HCT116 (cell line): ENCODE data around the gene RC3H1. TPM values are rescaled to one million over a fixed set of nuclear protein-coding genes. Genes with fewer than 3 reads are reported as not detected.
A peak's percentile ranks its signal among the peaks of the same experiment; 100 is the strongest.

ENCODE experiments used
- ATAC-seq: fragments of 200-7000 bp; cut with Tn5 transposase; 2 replicates; pipeline ENCODE4 v1.9.1; 2020; ENCODE audit warnings: mild to moderate bottlenecking, moderate library complexity
- BruUV-seq: library from RNA; stranded (reverse); fragments of 400-500 nt; replicated peaks from 2 replicates; lab custom pipeline; 2021; lab: Mats Ljungman, UMichigan
- CTCF ChIA-PET: fragments of 300-600 bp; sonication (Branson Sonifier 250); formaldehyde crosslinking; loops from one replicate; lab custom pipeline; 2021; ENCODE audit warnings: antibody characterized with exemption; lab: Charles Lee
- POLR2A ChIA-PET: fragments of 300-600, 350-600 bp; sonication (Branson Sonifier 250); formaldehyde crosslinking; loops from one replicate; lab custom pipeline; 2021; ENCODE audit warnings: antibody characterized with exemption; lab: Charles Lee
- RAD21 ChIA-PET, 2 experiments: fragments of 300-600 bp; sonication (Branson Sonifier 250); formaldehyde crosslinking; loops; one replicate each; lab custom pipeline; 2023; ENCODE audit warnings: low total read pairs in 2 of 2; ENCODE audit not compliant: uncharacterized antibody in 2 of 2, unreplicated experiment in 2 of 2, low non-redundant PET in 1 of 2; lab: Charles Lee
- DNase-seq: peaks from one replicate; pipeline ENCODE4 v3.0.0-alpha.2; 2010; ENCODE audit warnings: low read depth, low spot score
- H2AFZ ChIP-seq: fragments of 200-600 bp; shearing (Covaris generic), sonication (generic); 2 replicates; pipeline ENCODE4 v1.6.1; 2017; ENCODE audit warnings: low read depth, mixed run types, mixed read lengths, antibody characterized with exemption, low read length; ENCODE audit not compliant: poor library complexity, severe bottlenecking
- H3K27ac ChIP-seq: 2 replicates; pipeline ENCODE4 v1.5.1; 2012; ENCODE audit warnings: low read depth, low read length
- H3K27me3 ChIP-seq: fragments of 200-600 bp; sonication (generic); 2 replicates; pipeline ENCODE4 v1.6.1; 2016; ENCODE audit warnings: mixed run types, low read length, mixed read lengths; ENCODE audit not compliant: insufficient read depth
- H3K36me3 ChIP-seq, 2 experiments: fragments of 200-500 bp in 1 of 2; fragments of 200-600 bp in 1 of 2; sonication (Bioruptor generic) in 1 of 2; sonication (generic) in 1 of 2; 2 replicates each; pipeline versions ENCODE4 v1.5.1 to v1.6.1; 2014 to 2016; ENCODE audit warnings: low read length in 2 of 2, inconsistent platforms in 1 of 2, mixed read lengths in 1 of 2, mixed run types in 1 of 2; ENCODE audit not compliant: insufficient read depth in 2 of 2, control insufficient read depth in 1 of 2
- H3K4me1 ChIP-seq, 2 experiments: fragments of 200-600 bp in 1 of 2; sonication (generic) in 1 of 2; 2 replicates each; pipeline versions ENCODE4 v1.5.1 to v1.6.1; 2012 to 2017; ENCODE audit warnings: low read length in 2 of 2, inconsistent platforms in 1 of 2, mild to moderate bottlenecking in 1 of 2, mixed read lengths in 1 of 2, mixed run types in 1 of 2, moderate library complexity in 1 of 2; ENCODE audit not compliant: insufficient read depth in 2 of 2, control insufficient read depth in 1 of 2
- H3K4me2 ChIP-seq: fragments of 200-600 bp; sonication (generic); 2 replicates; pipeline ENCODE4 v1.6.1; 2017; ENCODE audit warnings: mixed run types, low read length, mixed read lengths
- H3K4me3 ChIP-seq, 2 experiments: fragments of 200-600 bp in 1 of 2; sonication (generic) in 1 of 2; replicated peaks in 1 of 2; 2 replicates each; pipeline ENCODE4 v1.5.1; 2011 to 2016; ENCODE audit warnings: low read length in 2 of 2, control low read depth in 1 of 2, low read depth in 1 of 2, mild to moderate bottlenecking in 1 of 2, mixed read lengths in 1 of 2, mixed run types in 1 of 2
- H3K79me2 ChIP-seq: fragments of 200-600 bp; sonication (generic); 2 replicates; pipeline ENCODE4 v1.6.1; 2017; ENCODE audit warnings: mild to moderate bottlenecking, mixed run types, low read length, moderate library complexity, mixed read lengths; ENCODE audit not compliant: insufficient read depth
- H3K9ac ChIP-seq: fragments of 200-600 bp; sonication (generic); 2 replicates; pipeline ENCODE4 v1.6.1; 2016; ENCODE audit warnings: low read length, mixed read lengths
- H3K9me2 ChIP-seq: fragments of 200-600 bp; sonication (generic), shearing (Covaris generic); 2 replicates; pipeline ENCODE4 v1.6.1; 2017; ENCODE audit warnings: mixed run types, mild to moderate bottlenecking, moderate library complexity; ENCODE audit not compliant: insufficient read depth
- H3K9me3 ChIP-seq, 2 experiments: fragments of 200-500 bp in 1 of 2; fragments of 200-600 bp in 1 of 2; sonication (Bioruptor generic) in 1 of 2; sonication (generic) in 1 of 2; 2 replicates each; pipeline ENCODE4 v1.6.1; 2014 to 2017; ENCODE audit warnings: low read length in 2 of 2, mixed read lengths in 2 of 2, inconsistent platforms in 1 of 2, low read depth in 1 of 2, mild to moderate bottlenecking in 1 of 2, mixed run types in 1 of 2, moderate library complexity in 1 of 2; ENCODE audit not compliant: control insufficient read depth in 1 of 2, insufficient read depth in 1 of 2
- H4K20me1 ChIP-seq: fragments of 200-600 bp; sonication (generic), shearing (Covaris generic); 2 replicates; pipeline ENCODE4 v1.6.1; 2017; ENCODE audit warnings: mixed run types, mild to moderate bottlenecking, moderate library complexity; ENCODE audit not compliant: insufficient read depth
- CBX3 ChIP-seq: IDR thresholded peaks from 2 replicates; pipeline ENCODE4 v1.6.1; 2012; ENCODE audit warnings: low read depth
- CEBPB ChIP-seq: IDR thresholded peaks from 2 replicates; pipeline ENCODE4 v1.6.1; 2012; ENCODE audit warnings: low read depth
- EGR1 ChIP-seq: IDR thresholded peaks from 2 replicates; pipeline ENCODE4 v1.6.1; 2012; ENCODE audit warnings: low read depth
- ELF1 ChIP-seq: IDR thresholded peaks from 2 replicates; pipeline ENCODE4 v1.6.1; 2012; ENCODE audit warnings: low read depth, borderline replicate concordance
- EZH2 ChIP-seq: fragments of 200-600 bp; sonication (generic); IDR thresholded peaks from 2 replicates; pipeline ENCODE4 v1.6.1; 2017; ENCODE audit warnings: antibody characterized with exemption, mixed run types
- FOSL1 ChIP-seq: IDR thresholded peaks from 2 replicates; pipeline ENCODE4 v1.6.1; 2012; ENCODE audit warnings: low read depth
- MAX ChIP-seq: IDR thresholded peaks from 2 replicates; pipeline ENCODE4 v1.6.1; 2012
- POLR2A ChIP-seq: IDR thresholded peaks from 2 replicates; pipeline ENCODE4 v1.7.0; 2011; ENCODE audit warnings: borderline replicate concordance; ENCODE audit not compliant: insufficient read depth, insufficient read length; ENCODE audit errors: extremely low read depth
- POLR2AphosphoS5 ChIP-seq: IDR thresholded peaks from 2 replicates; pipeline ENCODE4 v1.6.1; 2011; ENCODE audit warnings: mild to moderate bottlenecking, low read depth, low read length, moderate library complexity
- REST ChIP-seq: IDR thresholded peaks from 2 replicates; pipeline ENCODE4 v1.6.1; 2012; ENCODE audit warnings: low read depth
- SIN3A ChIP-seq: IDR thresholded peaks from 2 replicates; pipeline ENCODE4 v1.6.1; 2012; ENCODE audit warnings: low read depth
- TCF7L2 ChIP-seq: IDR thresholded peaks from 2 replicates; pipeline ENCODE4 v1.7.0; 2011; ENCODE audit warnings: borderline replicate concordance, inconsistent platforms; ENCODE audit not compliant: insufficient read depth, insufficient read length; ENCODE audit errors: extremely low read depth
- YY1 ChIP-seq: IDR thresholded peaks from 2 replicates; pipeline ENCODE4 v1.6.1; 2011; ENCODE audit warnings: low read length, low read depth, moderate library complexity, mild to moderate bottlenecking; ENCODE audit not compliant: insufficient replicate concordance; ENCODE audit errors: extremely low read depth
- ZBTB33 ChIP-seq: IDR thresholded peaks from 2 replicates; pipeline ENCODE4 v1.6.1; 2011; ENCODE audit warnings: mild to moderate bottlenecking, low read length, moderate library complexity; ENCODE audit not compliant: insufficient replicate concordance; ENCODE audit errors: extremely low read depth
- ZFX ChIP-seq: fragments of 450-650 bp; IDR thresholded peaks from 2 replicates; pipeline ENCODE4 v1.6.1; 2017
- intact Hi-C: fragments of 100-400 bp; cut with micrococcal nuclease; formaldehyde crosslinking; loops from 2 replicates; pipeline ENCODE4 v1.10.0; 2022
- total RNA-seq: library from RNA; stranded (reverse); gene quantifications from one replicate; pipeline ENCODE4 v1.2.1, GENCODE V29; 2021; ENCODE audit not compliant: unreplicated experiment
- TF ChIP-seq, protein P1 (sequence below): IDR thresholded peaks from 2 replicates; pipeline ENCODE4 v1.6.1; 2012

RC3H1 gene
- total RNA-seq, 1 experiment from 2014 or later = 23.6 TPM

DNA sequence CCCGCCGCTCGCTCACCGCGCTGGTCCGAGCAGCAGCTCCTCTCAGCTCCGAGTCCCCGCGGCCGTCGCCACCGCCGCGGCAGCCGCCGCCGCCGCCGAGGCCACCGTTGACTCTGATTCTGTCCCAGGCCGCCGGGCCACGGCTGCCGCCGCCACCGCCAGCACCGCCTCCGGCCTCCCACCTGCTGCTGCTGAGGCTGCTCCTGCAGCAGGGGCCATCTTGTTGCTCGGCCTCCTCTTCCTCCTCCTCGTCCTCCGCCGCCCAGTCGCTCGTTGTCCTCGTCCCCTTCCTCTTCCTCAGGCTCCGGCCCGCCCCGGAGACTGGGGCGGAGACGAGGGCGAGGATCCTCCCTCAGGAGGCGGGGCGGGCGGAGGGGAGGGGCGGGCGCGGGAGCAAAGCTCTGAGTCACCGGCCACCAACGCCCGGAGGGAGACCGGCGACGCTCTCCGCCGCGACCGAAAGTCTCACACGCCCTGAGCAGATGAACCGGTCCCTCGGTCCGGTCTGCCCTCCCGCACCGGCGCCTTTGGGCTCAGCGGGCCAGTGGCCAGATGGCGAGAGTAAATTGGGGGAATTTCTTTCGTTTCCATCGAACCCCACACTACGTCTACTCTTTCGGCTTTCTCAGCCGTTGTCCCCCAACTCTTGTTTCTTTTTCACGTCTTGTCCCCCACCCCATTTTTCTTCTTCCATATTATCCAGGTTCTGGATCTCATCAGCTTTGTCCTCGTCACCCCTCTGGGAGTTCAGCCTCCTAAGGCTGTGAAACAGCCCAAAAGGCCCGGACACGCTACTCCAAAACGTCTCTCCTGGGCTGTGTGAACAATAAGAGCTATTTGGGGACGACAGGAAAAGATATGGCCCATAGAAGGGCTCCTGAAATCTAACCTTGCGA lies at the start of gene RC3H1 (continued):
- TF ChIP-seq ZFX = peak; percentile 96
- no peak for TF ChIP-seq CEBPB
- peak; percentile 91 for TF ChIP-seq POLR2AphosphoS5
- TF ChIP-seq MAX = no peak
- peak; percentile 78 for TF ChIP-seq SIN3A
- TF ChIP-seq, protein P1, sequence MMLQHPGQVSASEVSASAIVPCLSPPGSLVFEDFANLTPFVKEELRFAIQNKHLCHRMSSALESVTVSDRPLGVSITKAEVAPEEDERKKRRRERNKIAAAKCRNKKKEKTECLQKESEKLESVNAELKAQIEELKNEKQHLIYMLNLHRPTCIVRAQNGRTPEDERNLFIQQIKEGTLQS = no peak
- no peak; the same call in 1 of the 2 replicates for TF ChIP-seq EGR1

DNA sequence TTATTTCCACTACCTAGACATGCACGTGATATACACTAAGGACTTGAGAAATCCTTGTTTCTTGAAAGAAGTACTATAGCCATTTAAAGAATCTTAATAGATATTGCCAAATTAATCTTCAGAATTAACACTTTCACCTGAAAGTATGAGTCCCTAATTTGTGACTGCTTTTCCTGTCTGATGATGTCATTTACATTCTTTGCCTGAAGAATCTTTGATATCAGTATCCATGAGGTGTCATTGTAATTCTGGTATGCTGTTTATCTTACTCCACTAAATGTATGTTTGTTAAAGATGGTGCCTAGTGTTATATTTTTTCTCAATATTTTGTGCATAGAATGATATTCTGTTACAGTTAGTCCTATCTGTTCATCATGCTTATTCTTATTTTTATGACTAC lies 48.5 kb upstream of the RC3H1 start:
- no peak for ATAC-seq
- Histone ChIP-seq H3K27me3 (no peaks in the 10 kb centered on the region), H4K20me1 (no peaks in the 10 kb centered on the region), H3K4me3 (no peak overlapping the region), H3K4me2 (no peak overlapping the region), H3K27ac (no peak overlapping the region), H3K79me2 (no peaks in the 10 kb centered on the region), H2AFZ (peak overlapping the region; percentile 46), H3K9ac (no peak overlapping the region), H3K9me2 (no peaks in the 10 kb centered on the region), H3K9me3 (no peaks in the 10 kb centered on the region), H3K36me3 (no peaks in the 10 kb centered on the region), H3K4me1 (peaks cover 0 to 7% of the 10 kb centered on the region in 2 experiments; a peak in 2 of 4 replicates)
- DNase-seq = no peak
- CTCF ChIA-PET = no interaction called here
- POLR2A ChIA-PET = no interaction called here
- BruUV-seq = no TSS peak
- RAD21 ChIA-PET = no interaction called here
- intact Hi-C loops = loop anchor here (10.0 kb wide), 3 partner anchors 116 to 1326 kb away; partner anchors contain the start of gene KLHL20
- TF ChIP-seq REST (no peak), ZBTB33 (no peak), FOSL1 (no peak), POLR2AphosphoS5 (no peak), POLR2A (no peak), CEBPB (no peak), YY1 (no peak), ELF1 (no peak), TCF7L2 (no peak), CBX3 (no peak), EZH2 (no peak)
- TF ChIP-seq, protein P1 = no peak
